HG03196 (cell line): ENCODE measurements around the gene DPP7.
"Not testable (repeated sequence)": the region's sequence is repeated elsewhere in the genome, so short reads cannot be mapped to it uniquely, and the experiment has no call there.

ENCODE experiments used
- ATAC-seq: cut with Tn5 transposase; IDR thresholded peaks from one replicate; pipeline ENCODE4 v1.9.1; 2021; ENCODE audit not compliant: unreplicated experiment

The DPP7 gene

GRCh38 chr9:137148242-137148641 lies 33.7 kb upstream of the DPP7 start:
- ATAC-seq: no peak

GRCh38 chr9:137147793-137148160 lies 33.2 kb upstream of the DPP7 start:
- no peak for ATAC-seq

GRCh38 chr9:137147091-137147792 lies 32.7 kb upstream of the DPP7 start:
- ATAC-seq: no peak

GRCh38 chr9:137146527-137146918 lies 32.0 kb upstream of the DPP7 start:
- no peak for ATAC-seq

GRCh38 chr9:137145731-137146526 lies 31.4 kb upstream of the DPP7 start:
- no peak for ATAC-seq

GRCh38 chr9:137143459-137143858 lies 28.9 kb upstream of the DPP7 start:
- ATAC-seq: no peak

GRCh38 chr9:137141976-137142936 lies 27.7 kb upstream of the DPP7 start:
- ATAC-seq: no peak

- no peak for ATAC-seq
Measured at GRCh38 chr9:137141050-137141810, 26.7 kb upstream of the DPP7 start.

GRCh38 chr9:137140151-137141012 lies 25.8 kb upstream of the DPP7 start:
- ATAC-seq: no peak

GRCh38 chr9:137139468-137140150 lies 25.1 kb upstream of the DPP7 start:
- ATAC-seq: no peak

GRCh38 chr9:137138722-137139467 lies 24.4 kb upstream of the DPP7 start, which contains the start of gene GRIN1:
TSS of gene GRIN1 (plus strand) at chr9:137139154. CDS start at chr9:137139487, 333 bp downstream.
- no peak for ATAC-seq

- ATAC-seq: no peak
Measured at GRCh38 chr9:137138058-137138721, 23.7 kb upstream of the DPP7 start.

- no peak for ATAC-seq
Measured at GRCh38 chr9:137136881-137137607, 22.5 kb upstream of the DPP7 start.

GRCh38 chr9:137136261-137136880 lies 21.8 kb upstream of the DPP7 start:
- no peak for ATAC-seq

GRCh38 chr9:137135154-137135553 lies 20.6 kb upstream of the DPP7 start:
- not testable (repeated sequence) for ATAC-seq

- no peak for ATAC-seq
Measured at GRCh38 chr9:137134191-137134590, 19.7 kb upstream of the DPP7 start.
